Neuron (in vitro differentiated cells): ENCODE data around the gene TTF1.

ENCODE experiments used
- H2AFZ ChIP-seq: one replicate; pipeline ENCODE4 v1.6.1; 2013; ENCODE audit warnings: low read depth, mild to moderate bottlenecking, inconsistent platforms, low read length, moderate library complexity
- H3K27me3 ChIP-seq: one replicate; pipeline ENCODE4 v1.6.1; 2013; ENCODE audit warnings: low read length; ENCODE audit not compliant: insufficient read depth
- H3K36me3 ChIP-seq: one replicate; pipeline ENCODE4 v1.6.1; 2013; ENCODE audit warnings: low read length; ENCODE audit not compliant: insufficient read depth
- H3K4me1 ChIP-seq: one replicate; pipeline ENCODE4 v1.6.1; 2013; ENCODE audit warnings: low read length; ENCODE audit not compliant: insufficient read depth
- H3K4me3 ChIP-seq: 2 replicates; pipeline ENCODE4 v1.5.1; 2013; ENCODE audit warnings: mild to moderate bottlenecking, low read length, moderate library complexity
- H3K9me3 ChIP-seq: one replicate; pipeline ENCODE4 v1.6.1; 2013; ENCODE audit warnings: low read length

TTF1 gene

DNA sequence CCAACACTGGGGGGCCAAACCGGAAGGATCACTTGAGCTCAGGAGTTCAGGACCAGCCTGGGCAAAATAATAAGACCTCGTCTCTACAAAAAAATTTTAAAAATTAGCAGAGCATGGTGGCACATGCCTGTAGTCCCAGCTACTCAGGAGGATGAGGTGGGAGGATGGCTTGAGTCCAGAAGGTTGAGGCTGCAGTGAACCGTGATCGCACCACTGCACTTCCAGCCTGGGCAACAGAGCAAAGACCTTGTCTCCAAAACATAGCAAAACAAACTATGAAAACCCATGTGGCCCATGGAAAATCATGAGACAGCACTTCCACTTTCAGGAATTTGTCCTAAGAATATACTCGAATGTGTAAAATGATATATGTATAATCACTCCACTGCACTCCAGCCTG is 58.0 kb downstream of the TTF1 start:
- Histone ChIP-seq H2AFZ (no peak overlapping the region), H3K27me3 (no peaks in the 10 kb centered on the region), H3K4me1 (peaks cover 9% of the 10 kb centered on the region), H3K36me3 (peaks cover 82% of the 10 kb centered on the region), H3K4me3 (no peak overlapping the region), H3K9me3 (no peaks in the 10 kb centered on the region)

GRCh38 chr9:132346177-132346576 is 60.5 kb downstream of the TTF1 start:
- Histone ChIP-seq H3K4me1 (no peaks in the 10 kb centered on the region), H3K27me3 (no peaks in the 10 kb centered on the region), H3K36me3 (peaks cover 81% of the 10 kb centered on the region), H3K9me3 (no peaks in the 10 kb centered on the region), H3K4me3 (no peak overlapping the region), H2AFZ (no peak overlapping the region)

DNA sequence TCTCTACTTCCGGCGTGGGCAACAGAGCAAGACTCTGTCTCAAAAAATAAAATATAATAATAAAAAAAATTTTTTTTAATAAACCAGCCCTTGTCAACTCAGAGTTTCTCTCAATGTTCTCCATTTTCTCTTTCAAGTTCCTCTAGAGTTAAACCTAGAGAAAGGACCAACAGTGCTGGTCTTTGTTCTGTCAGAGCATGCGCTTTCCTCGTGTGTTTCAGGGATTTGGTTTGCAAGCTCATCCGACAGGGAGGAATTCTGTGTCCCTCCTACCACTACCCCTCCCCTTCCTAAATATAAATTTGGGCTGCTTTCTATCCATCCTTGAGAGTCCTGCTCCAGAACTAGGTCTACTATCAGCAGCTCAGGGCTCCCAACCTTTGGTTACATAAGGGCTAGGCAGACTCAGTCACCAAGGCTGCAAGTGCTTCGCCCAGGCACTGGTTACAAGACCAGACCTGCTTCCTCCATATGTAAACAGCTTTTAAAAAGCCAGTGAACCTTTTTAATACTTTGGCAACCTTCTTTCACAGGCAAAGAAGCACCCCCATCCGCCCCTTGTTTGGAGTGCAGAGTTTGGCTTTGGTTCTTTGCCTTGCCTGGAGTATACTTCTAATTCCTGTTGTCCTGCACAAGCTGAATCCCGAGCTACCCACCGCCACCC is 65.3 kb downstream of the TTF1 start:
- no peaks in the 10 kb centered on the region for H3K9me3 ChIP-seq
- H3K27me3 ChIP-seq: no peaks in the 10 kb centered on the region
- no peak overlapping the region for H2AFZ ChIP-seq
- no peaks in the 10 kb centered on the region for H3K4me1 ChIP-seq
- peaks cover 87% of the 10 kb centered on the region for H3K36me3 ChIP-seq
- H3K4me3 ChIP-seq: no peak overlapping the region

GRCh38 chr9:132334364-132334763 is 72.3 kb downstream of the TTF1 start:
- Histone ChIP-seq H3K27me3 (no peaks in the 10 kb centered on the region), H3K4me3 (no peak overlapping the region), H3K4me1 (no peaks in the 10 kb centered on the region), H3K36me3 (peaks cover 83% of the 10 kb centered on the region), H3K9me3 (peaks cover 2% of the 10 kb centered on the region), H2AFZ (no peak overlapping the region)

GRCh38 chr9:132333556-132333955 is 73.1 kb downstream of the TTF1 start:
- Histone ChIP-seq H3K4me3 (no peak overlapping the region), H3K9me3 (peaks cover 2% of the 10 kb centered on the region), H2AFZ (no peak overlapping the region), H3K4me1 (no peaks in the 10 kb centered on the region), H3K36me3 (peaks cover 84% of the 10 kb centered on the region), H3K27me3 (no peaks in the 10 kb centered on the region)

DNA sequence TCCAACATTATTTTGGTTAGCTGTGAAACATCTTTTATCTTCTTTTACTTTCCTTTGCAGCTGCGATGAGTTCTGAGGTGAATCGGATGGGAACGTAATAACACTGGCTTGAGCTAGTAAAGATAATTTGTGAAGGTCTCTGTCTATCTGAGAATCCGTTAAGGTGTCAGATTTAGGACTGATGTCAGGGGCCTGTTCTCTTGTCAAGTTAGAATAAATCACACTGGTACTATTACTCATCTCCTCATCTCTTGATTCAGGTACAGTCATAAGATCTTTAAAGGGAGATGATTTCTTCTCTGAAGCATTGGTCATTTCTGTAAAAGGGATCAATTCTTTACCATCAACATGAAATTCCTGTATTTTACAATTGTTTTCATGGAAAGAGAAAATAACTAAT is 78.1 kb downstream of the TTF1 start:
- Histone ChIP-seq H3K4me1 (no peaks in the 10 kb centered on the region), H3K9me3 (peaks cover 2% of the 10 kb centered on the region), H3K27me3 (no peaks in the 10 kb centered on the region), H2AFZ (no peak overlapping the region), H3K36me3 (peaks cover 89% of the 10 kb centered on the region), H3K4me3 (no peak overlapping the region)

DNA sequence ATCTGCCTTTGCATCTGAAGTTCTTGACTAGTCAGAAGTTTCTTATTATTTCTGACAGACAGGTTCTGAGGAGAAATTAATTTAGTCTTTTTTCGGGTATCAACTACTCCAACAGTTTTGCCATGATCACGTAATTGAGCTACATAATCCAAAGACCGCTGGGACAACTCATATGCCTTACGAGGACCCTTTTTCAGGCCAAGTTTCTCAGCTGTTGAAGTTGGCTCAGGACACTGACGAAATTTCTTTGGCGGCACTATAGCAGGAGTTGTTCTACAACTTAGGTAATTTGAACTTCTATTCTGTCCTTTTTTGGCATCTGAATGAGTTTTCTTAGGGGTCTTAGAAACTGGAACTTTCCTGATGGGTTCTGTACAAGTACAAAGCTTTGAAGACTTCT is 79.1 kb downstream of the TTF1 start:
- no peaks in the 10 kb centered on the region for H3K27me3 ChIP-seq
- H3K9me3 ChIP-seq: peaks cover 2% of the 10 kb centered on the region
- H3K36me3 ChIP-seq: peaks cover 84% of the 10 kb centered on the region
- H2AFZ ChIP-seq: no peak overlapping the region
- no peaks in the 10 kb centered on the region for H3K4me1 ChIP-seq
- no peak overlapping the region for H3K4me3 ChIP-seq
